ENCODE measurements around the gene ACHE. TPM values are rescaled to one million over a fixed set of nuclear protein-coding genes. Genes with fewer than 3 reads are reported as not detected.

Gene ACHE
- total RNA-seq, 1 experiment from 2014 or later = 10.4 TPM

- H3K36me3 ChIP-seq (ENCODE audit: control insufficient read depth, insufficient read depth, low read length) = peaks cover 10% of the 10 kb centered on the region
Measured at GRCh38 chr7:100880645-100881044, 15.0 kb downstream of the ACHE start.

DNA sequence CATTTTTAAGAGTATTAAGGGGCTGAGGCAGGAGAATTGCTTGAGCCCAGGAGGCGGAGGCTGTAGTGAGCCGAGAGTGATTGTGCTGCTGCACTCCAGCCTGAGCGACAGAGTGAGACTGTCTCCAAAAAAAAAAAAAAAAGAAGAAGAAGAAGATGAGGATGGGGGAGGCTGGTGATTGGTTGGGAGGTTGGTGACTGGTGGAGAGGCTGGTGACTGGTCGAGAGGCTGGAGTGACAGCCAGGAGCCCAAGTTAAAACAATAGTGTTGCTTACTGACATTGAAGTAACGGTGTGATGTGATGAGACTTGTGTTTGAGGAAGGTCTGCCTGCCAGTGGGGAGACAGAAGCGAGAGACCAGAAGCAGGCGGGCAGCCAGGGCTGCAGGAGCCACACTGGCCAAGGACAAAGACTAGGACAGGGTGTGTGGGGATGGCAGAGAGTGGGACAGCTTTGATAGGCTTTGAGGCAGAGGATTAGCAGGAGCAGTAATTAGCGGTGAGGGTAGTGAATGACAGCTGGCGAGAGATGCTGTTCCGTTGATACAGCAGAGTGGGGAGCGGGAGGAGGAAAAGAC lies 15.9 kb downstream of the ACHE start:
- ChIA-PET POLR2A (interaction anchor here (0.6 kb wide), 1 partner anchor 10 kb away, joined by 20 read pairs; no protein-coding TSS in a partner anchor), CTCF (no interaction called here)
- no peak overlapping the region for H3K27ac ChIP-seq (ENCODE audit: low read length)
- no peaks in the 10 kb centered on the region for H3K27me3 ChIP-seq (ENCODE audit: control insufficient read depth, insufficient read depth, low read length)
- peaks cover 8% of the 10 kb centered on the region for H3K36me3 ChIP-seq (ENCODE audit: control insufficient read depth, insufficient read depth, low read length)
- in situ Hi-C loops (cut with HindIII; ENCODE audit: low pct_unique_long_range_greater_than_20kb, low sequenced_read_pairs) = no loop called here
- no peaks in the 10 kb centered on the region for H3K9me3 ChIP-seq (ENCODE audit: control insufficient read depth, insufficient read depth, low read depth, low read length)
- no peak for TF ChIP-seq POLR2AphosphoS5 (IDR thresholded peaks at IDR 0.05; ENCODE audit: low read depth, low read length)
- TF ChIP-seq TCF7L2 (IDR thresholded peaks at IDR 0.05; ENCODE audit: low read depth, low read length) = no peak
- no peak for TF ChIP-seq SIN3A (IDR thresholded peaks at IDR 0.05; ENCODE audit: borderline replicate concordance, insufficient read depth, low read depth, low read length)
- TF ChIP-seq CTCF (IDR thresholded peaks at IDR 0.05) = no peak
- TF ChIP-seq, protein P1, sequence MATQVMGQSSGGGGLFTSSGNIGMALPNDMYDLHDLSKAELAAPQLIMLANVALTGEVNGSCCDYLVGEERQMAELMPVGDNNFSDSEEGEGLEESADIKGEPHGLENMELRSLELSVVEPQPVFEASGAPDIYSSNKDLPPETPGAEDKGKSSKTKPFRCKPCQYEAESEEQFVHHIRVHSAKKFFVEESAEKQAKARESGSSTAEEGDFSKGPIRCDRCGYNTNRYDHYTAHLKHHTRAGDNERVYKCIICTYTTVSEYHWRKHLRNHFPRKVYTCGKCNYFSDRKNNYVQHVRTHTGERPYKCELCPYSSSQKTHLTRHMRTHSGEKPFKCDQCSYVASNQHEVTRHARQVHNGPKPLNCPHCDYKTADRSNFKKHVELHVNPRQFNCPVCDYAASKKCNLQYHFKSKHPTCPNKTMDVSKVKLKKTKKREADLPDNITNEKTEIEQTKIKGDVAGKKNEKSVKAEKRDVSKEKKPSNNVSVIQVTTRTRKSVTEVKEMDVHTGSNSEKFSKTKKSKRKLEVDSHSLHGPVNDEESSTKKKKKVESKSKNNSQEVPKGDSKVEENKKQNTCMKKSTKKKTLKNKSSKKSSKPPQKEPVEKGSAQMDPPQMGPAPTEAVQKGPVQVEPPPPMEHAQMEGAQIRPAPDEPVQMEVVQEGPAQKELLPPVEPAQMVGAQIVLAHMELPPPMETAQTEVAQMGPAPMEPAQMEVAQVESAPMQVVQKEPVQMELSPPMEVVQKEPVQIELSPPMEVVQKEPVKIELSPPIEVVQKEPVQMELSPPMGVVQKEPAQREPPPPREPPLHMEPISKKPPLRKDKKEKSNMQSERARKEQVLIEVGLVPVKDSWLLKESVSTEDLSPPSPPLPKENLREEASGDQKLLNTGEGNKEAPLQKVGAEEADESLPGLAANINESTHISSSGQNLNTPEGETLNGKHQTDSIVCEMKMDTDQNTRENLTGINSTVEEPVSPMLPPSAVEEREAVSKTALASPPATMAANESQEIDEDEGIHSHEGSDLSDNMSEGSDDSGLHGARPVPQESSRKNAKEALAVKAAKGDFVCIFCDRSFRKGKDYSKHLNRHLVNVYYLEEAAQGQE (IDR thresholded peaks at IDR 0.05; ENCODE audit: insufficient read depth in 1 of 2, low read depth in 2 of 2, low read length in 1 of 2) = no peak
- BruUV-seq (replicated peaks) = no TSS peak
- intact Hi-C loops (cut with micrococcal nuclease; ENCODE audit: unreplicated experiment) = no loop called here
- H3K4me3 ChIP-seq (ENCODE audit: low read depth in 2 of 2, low read length in 2 of 2) = no peak overlapping the region
- DNase-seq (ENCODE audit: low read depth, low spot score) = no peak
- no peak for ATAC-seq
- peaks cover 8% of the 10 kb centered on the region for H3K4me1 ChIP-seq (ENCODE audit: control insufficient read depth, insufficient read depth, low read length)

More at GRCh38 chr7:100880645-100881044, 15.0 kb downstream of the ACHE start:
- Histone ChIP-seq H3K27ac (ENCODE audit: low read length) (no peak overlapping the region), H3K9me3 (ENCODE audit: control insufficient read depth, insufficient read depth, low read depth, low read length) (no peaks in the 10 kb centered on the region), H3K4me3 (ENCODE audit: low read depth in 2 of 2, low read length in 2 of 2) (no peak overlapping the region), H3K4me1 (ENCODE audit: control insufficient read depth, insufficient read depth, low read length) (peaks cover 8% of the 10 kb centered on the region), H3K27me3 (ENCODE audit: control insufficient read depth, insufficient read depth, low read length) (no peaks in the 10 kb centered on the region)
- BruUV-seq (replicated peaks) = no TSS peak
- DNase-seq (ENCODE audit: low read depth, low spot score) = no peak
- intact Hi-C loops (cut with micrococcal nuclease; ENCODE audit: unreplicated experiment) (no loop called here), in situ Hi-C loops (cut with HindIII; ENCODE audit: low pct_unique_long_range_greater_than_20kb, low sequenced_read_pairs) (no loop called here)
- CTCF ChIA-PET = no interaction called here
- ATAC-seq = no peak
- TF ChIP-seq, protein P1 (IDR thresholded peaks at IDR 0.05; ENCODE audit: insufficient read depth in 1 of 2, low read depth in 2 of 2, low read length in 1 of 2) = no peak
- no peak for TF ChIP-seq SIN3A (IDR thresholded peaks at IDR 0.05; ENCODE audit: borderline replicate concordance, insufficient read depth, low read depth, low read length)
- no peak for TF ChIP-seq TCF7L2 (IDR thresholded peaks at IDR 0.05; ENCODE audit: low read depth, low read length)
- no peak for TF ChIP-seq POLR2AphosphoS5 (IDR thresholded peaks at IDR 0.05; ENCODE audit: low read depth, low read length)
- TF ChIP-seq CTCF (IDR thresholded peaks at IDR 0.05) = no peak
- POLR2A ChIA-PET = interaction anchor here (0.6 kb wide), 1 partner anchor 11 kb away, joined by 20 read pairs; no protein-coding TSS in a partner anchor
